ENCODE data around the gene PRKAG2.
"Not testable (repeated sequence)": the region's sequence is repeated elsewhere in the genome, so short reads cannot be mapped to it uniquely, and the experiment has no call there.

The PRKAG2 gene

DNA sequence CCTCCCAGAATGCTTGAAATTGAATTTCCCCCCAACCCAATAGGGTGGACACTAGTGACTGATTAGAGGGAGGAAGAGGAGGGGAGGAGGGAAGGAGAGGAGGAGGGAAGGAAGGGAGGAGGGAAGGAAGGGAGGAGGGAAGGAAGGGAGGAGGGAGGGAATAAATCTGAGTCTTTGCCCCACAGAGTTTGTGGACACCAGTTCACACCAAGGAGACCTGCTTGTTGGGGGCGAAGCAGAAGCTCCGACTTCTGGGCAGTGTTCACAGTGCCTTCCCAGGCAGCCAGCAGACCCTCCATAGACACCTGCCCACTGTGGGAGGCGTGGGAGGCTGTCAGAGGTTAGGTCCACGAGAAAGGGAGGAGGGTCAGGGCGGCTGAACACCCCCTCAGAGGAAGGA, 44.8 kb downstream of the PRKAG2 start:
- no peak for DNase-seq

DNA sequence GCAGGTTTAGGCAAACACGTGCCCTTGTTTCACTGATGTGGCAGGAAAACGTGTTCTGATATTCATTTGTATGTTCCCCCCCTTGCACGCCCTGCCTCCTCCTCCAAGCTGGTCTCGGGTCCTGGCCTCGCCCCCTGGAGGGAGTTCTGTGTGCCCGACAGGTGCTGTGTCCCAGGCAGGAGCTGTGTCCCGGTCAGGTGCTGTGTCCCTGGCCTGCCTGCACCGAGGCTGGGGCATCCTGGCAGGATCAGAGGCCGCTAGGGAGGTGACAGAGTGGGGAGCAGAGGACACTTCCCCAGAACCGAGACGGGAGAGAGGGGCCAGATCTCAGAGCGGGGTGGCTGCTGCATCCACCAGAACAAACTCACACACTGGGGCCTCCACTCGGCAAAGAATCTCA, 45.3 kb downstream of the PRKAG2 start:
- DNase-seq = no peak

DNA sequence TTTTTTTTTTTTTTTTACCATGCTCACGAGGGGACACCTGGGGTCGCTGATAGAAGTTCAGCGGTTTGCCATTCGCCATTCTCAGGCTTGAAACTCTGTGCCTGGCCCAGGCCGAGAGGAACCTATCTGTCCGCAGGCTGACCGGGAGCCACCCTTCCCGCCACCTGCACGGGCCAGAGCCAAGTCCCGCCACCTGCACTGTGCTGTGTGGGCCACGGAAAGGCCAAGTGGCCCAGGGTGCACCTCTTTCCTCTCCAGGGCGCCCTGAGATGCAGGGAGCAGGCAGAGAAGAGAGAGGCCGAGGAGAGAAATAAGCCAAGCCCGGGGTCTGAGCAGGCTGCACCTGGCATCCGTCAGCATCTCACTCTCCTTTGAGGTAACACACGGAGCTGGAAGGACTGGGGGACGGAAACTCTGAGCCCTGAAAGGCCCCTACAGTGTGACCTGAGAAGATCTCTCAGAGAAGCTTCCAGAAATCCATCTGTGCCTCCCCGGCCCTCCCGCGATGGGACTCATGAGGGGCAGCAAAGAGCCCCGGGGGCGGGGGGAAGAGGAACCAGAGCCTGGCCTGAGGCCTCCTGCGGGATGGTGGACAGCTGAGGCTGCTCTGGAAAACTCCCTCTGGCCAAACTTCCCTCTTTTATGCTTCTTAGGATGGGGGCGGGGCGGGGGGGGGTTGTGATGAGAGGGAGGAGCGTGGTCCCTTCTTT, 46.6 kb downstream of the PRKAG2 start:
- DNase-seq = no peak

DNA sequence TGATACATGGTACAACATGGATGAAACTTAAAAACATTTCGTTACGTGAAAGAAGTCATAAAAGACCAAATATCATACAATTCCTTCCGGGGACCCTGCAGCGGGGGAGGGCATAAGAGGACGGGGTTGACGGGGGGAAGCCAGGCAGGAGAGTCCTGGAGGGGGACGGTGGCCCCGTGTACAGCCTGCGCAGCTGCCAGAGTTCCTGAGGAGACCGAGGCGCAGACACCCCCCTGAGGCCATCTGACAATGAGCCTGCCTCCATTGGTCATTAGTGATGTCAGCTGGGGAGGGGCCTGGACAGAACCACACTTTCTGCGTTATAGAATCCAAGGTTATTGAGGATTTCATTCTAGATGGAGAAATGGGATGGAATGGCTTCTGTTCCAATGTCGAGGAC, 47.2 kb downstream of the PRKAG2 start:
- no peak for DNase-seq

- no peak for DNase-seq
Observed at GRCh38 chr7:151827620-151828019, 49.3 kb downstream of the PRKAG2 start.

GRCh38 chr7:151826316-151826715, 50.6 kb downstream of the PRKAG2 start:
- DNase-seq = not testable (repeated sequence)

GRCh38 chr7:151825721-151826120, 51.2 kb downstream of the PRKAG2 start:
- DNase-seq = no peak

DNA sequence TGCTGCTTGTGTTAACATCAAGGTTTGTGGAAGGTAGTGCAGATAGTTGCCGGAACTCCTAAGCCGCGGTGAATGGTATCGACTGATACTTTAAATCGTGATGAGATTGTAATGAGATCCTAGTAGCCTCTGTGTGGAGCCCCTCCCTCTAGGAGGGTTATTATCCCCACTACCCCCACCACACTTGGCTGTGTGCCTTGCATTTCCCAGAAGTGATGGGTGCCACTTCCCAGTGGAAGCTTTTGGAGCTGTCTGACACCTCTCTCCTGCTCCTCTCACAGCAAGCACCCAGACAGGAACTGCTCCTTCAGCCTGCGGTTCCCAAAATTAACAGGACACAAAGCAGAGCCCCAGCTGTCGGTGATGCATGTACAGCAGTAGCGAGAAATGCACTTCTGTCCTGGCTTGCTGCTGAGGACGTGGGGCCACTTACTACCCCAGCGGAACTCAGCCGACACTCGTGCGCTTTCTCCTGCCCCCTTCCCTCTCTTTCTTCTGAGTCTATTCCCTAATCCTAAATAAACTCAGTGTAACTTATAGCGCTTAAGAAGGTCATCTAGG, 52.5 kb downstream of the PRKAG2 start:
- DNase-seq = no peak

DNA sequence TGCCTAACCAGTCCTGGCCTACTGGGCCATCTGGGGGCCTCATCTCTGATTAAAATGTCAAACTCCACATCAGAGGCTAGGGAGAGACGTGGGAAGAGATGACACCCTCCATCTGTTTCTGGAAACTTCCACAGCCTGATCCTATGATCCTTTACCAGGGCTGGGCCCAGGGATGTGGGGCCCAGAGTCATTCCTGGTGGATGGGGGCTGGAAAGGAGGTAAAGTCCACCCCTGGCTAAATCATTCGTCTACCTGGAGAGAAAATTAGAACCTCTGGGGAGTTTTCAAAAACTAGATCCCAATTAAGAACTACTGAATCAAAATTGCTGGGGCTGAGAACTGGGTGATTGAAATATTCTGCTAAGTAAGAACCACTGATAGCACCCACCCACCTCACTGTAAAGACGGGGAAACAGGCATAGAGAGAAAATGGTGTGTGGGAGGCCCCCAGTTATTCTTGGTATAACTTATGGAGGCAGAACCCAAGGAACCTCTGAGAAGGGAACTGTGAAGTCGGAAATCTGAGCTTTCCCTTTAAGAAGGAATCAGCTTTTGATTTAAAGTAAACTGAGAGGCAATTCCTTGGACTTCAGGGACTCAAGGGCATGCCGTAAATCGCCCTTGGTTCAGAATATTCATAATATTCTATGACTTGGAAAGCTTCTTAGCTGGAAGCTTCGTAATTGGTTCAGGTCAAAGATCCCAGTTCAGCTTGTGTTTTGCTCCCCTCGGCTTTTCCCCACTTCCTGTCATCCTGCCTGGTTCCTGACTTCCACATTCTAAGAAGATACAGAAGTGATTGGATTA, 53.1 kb downstream of the PRKAG2 start:
- no peak for DNase-seq

DNA sequence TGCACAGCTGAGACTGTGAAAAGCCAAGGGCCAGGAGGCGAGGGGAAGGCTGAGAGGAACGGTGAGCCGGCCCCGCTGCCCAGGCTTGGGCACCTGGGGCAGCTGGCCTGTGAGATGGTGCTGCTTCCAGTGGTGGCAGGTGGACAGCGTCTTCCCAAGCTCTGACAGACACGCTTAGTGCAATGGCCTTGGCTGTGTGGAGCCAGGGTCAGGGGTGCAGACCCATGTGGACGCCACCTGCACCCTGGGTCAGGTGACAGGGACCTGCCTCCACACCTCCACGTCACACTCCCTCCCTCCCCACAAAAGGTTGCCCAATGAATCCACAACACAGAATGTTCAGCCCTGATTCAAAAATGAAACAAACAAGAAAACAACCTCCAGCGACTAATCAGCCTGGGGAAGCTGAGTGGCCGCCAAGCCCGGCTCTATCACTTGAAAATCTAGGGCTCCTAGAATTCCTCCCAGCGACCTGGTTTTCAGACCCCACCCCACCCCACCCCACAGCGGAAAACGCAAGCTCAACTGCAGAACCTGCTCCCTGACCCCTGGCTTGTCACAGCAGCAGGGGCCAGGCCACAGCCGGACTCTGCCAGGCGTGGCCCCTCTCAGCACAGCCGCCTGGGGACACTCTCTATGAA, 54.3 kb downstream of the PRKAG2 start:
- no peak for DNase-seq

- DNase-seq = no peak
Observed at GRCh38 chr7:151821806-151822540, 54.9 kb downstream of the PRKAG2 start.

- no peak for DNase-seq
Observed at GRCh38 chr7:151821226-151821625, 55.7 kb downstream of the PRKAG2 start.

DNA sequence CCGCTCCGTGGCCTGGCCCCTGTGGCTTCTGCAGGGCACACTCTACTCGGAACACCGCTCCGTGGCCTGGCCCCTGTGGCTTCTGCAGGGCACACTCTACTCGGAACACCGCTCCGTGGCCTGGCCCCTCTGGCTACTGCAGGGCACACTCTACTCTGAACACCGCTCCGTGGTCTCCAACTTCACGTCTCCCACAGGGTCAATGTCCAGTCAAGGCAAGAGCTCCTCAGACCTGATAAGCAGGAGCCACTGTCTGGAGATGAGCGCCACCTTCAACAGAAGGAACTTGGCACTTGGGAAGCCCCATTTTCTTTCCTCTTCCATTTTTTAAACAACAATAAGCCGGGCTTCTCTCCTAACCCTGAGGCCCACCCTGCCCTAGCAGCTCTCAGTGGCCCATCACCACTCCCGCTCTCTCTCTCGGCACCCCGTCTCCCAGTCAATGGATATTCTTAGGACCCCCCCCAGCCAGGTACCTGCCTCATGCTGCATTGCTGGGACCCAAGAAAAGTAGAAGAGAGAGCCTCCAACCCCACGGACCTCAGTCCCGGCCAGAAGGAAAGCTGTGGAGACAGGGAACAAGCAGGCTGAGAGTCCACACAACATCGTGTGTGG, 56.3 kb downstream of the PRKAG2 start:
- no peak for DNase-seq

- DNase-seq = no peak
Observed at GRCh38 chr7:151819866-151820265, 57.0 kb downstream of the PRKAG2 start.

GRCh38 chr7:151818674-151819519, 58.0 kb downstream of the PRKAG2 start:
- no peak for DNase-seq

DNA sequence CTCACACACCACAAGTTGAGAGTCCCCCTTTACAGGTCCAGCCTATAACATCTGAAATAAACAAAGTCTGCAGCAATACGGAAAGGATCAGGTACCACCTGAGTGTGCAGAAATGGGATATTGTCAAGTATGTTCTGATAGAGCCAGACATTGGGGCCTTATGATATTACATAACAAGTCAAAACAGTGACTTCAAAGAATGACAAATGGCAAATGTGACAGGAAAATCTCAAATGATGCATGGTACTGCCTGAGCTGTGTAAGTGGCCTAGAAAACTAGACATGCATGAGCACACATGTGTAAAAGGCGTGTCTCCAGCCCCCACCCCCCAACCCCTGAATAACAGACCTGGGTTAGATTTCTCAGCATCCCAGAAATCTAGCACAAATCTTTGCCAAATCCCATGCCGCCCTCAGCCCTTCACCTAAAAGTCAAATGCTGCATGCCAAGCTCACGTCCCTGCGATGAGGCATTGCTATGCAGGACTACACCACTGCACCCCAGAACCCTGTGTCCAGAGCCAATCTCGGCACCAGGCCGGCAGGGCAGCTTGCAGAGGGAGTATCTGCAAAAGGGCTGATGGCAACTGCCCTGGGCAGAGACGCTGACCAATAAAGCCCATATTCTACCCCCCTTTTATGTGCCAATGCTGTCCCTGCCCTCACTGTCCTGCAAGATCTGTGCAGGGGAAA, 58.8 kb downstream of the PRKAG2 start:
- no peak for DNase-seq

DNA sequence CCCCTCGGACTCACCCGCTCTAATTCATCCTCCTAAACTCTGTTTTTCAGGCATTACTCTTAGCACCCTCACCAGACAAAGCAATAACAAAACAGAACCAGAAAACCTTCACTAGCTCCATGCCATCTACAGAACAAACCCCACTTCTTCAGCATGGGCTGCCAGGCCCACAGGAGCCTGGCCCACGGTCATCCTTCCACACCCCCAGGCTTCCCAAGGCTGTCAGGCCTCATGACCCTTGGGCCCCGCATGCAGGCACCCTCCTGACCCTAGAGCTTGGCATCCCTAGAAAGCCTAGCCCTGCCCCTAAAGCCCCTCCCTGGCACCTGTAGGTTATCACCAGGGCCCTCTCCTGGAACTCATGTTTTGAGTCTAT, 59.6 kb downstream of the PRKAG2 start:
- DNase-seq = no peak

DNA sequence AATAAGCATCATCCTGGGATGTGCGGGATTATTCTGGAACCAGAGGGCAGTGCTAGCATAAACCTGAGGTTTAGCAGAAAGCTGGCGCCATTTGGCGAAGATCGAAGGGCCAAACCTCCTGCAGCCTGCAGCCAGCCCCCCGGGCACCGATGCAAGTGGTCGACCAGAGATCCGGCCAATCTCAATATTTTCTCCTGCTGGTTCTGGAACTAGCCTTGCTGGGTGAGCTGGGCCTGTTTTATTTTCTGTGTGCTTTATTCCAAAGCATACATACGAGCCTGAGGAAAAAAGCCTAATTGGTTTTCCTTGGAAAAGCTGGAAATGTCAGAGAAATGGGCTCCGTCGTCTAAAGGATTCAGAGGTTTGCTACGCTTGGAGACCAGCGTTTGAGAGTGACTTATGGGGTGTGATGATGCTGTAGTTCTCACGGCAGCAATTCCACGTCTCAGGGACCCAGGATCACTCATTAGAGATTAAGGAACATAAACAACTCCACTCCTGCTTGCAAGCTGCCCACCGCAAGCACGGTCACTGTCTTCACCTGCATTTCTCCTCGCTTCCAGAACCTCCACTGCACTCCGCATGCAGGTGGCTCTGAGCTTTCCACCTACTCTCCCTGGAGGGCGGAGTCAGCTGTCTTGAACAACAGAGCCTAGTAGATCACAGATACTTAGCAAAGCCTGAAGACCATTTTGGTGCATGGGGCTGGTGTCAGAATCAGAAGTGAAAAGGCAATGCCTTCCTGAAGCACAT, 60.2 kb downstream of the PRKAG2 start:
- no peak for DNase-seq

- DNase-seq = no peak
Observed at GRCh38 chr7:151815419-151815818, 61.5 kb downstream of the PRKAG2 start.

DNA sequence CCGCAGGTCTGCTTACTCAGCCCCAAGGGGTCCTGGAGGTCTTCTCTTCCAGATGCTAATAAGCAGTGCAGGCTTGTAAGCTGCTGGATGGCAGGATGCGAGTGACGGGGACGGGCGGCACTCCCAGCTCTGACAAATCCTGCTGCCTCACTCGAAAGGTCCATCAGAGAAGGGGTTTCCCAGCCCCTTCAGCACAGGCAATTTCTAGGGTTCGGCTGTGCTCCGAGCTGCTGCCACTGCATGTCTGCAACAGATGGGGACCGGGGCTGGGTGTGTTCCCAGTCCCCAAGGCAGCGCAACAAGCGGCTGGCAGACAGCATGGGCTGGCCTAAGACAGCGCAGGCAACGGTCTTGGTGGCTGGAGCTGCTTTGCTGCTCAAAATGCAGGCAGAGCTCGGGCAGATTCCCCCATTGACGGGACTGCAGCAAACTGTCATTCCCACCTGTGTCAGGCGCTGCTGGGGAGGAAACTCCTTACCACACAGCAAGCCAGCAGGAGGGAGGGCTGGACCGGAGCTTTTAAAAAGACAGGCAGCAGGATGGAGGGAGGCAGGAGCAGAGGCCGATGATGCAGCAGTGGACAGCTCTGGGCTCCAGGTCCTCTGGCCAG, 62.4 kb downstream of the PRKAG2 start:
- no peak for DNase-seq
